HFFc6 (cell line): Measurements from ENCODE around the gene ITPK1. TPM values are rescaled to one million over a fixed set of nuclear protein-coding genes. Genes with fewer than 3 reads are reported as not detected.
A peak's percentile ranks its signal among the peaks of the same experiment; 100 is the strongest.
"Not testable (repeated sequence)": the region's sequence is repeated elsewhere in the genome, so short reads cannot be mapped to it uniquely, and the experiment has no call there.

Experiments used
- DNase-seq: peaks from one replicate; pipeline ENCODE4 v3.0.0-alpha.2; 2018
- H3K27ac Mint-ChIP-seq: 2 replicates; pipeline ENCODE4 v1.8.0; 2020; ENCODE audit warnings: mild to moderate bottlenecking, mixed read lengths
- H3K27me3 Mint-ChIP-seq: 2 replicates; pipeline ENCODE4 v1.8.0; 2021; ENCODE audit warnings: mild to moderate bottlenecking, moderate library complexity, mixed read lengths; ENCODE audit not compliant: insufficient read depth
- H3K36me3 Mint-ChIP-seq: 2 replicates; pipeline ENCODE4 v1.8.0; 2021; ENCODE audit warnings: low read depth, mixed read lengths
- H3K4me1 Mint-ChIP-seq: 2 replicates; pipeline ENCODE4 v1.8.0; 2020; ENCODE audit warnings: low read depth, mixed read lengths
- H3K4me3 Mint-ChIP-seq: 2 replicates; pipeline ENCODE4 v1.8.0; 2020; ENCODE audit warnings: mild to moderate bottlenecking, moderate library complexity, mixed read lengths
- H3K9me3 Mint-ChIP-seq: 2 replicates; pipeline ENCODE4 v1.8.0; 2020; ENCODE audit warnings: mild to moderate bottlenecking, mixed read lengths
- CTCF ChIP-seq: fragments of 200-600 bp; sonication (generic); IDR thresholded peaks from 2 replicates; pipeline ENCODE4 v1.5.0; 2021; ENCODE audit warnings: antibody characterized with exemption, mild to moderate bottlenecking
- total RNA-seq, 6 experiments: library from RNA; stranded (reverse); fragmentation: NEBNext Ultra II Directional; extraction: Animal tissue kit (Norgen Biotek cat#: 25700); gene quantifications; 2 replicates in 1 of 6; 3 replicates in 5 of 6; pipeline ENCODE4 v1.2.3, GENCODE V29; 2021

The ITPK1 gene
- total RNA-seq, 6 experiments from 2014 or later, result 27.3 to 38.1 (median 32.4) TPM

GRCh38 chr14:93133464-93133863, 17.7 kb upstream of the ITPK1 start:
- no peak for TF ChIP-seq CTCF
- DNase-seq, result peak; percentile 44
- Mint-ChIP-seq H3K4me3 (no peak overlapping the region), H3K27ac (no peak overlapping the region), H3K36me3 (no peaks in the 10 kb centered on the region), H3K27me3 (peaks cover 9% of the 10 kb centered on the region), H3K9me3 (no peaks in the 10 kb centered on the region), H3K4me1 (peaks cover 10% of the 10 kb centered on the region; the same call in 1 of the 2 replicates)

- Mint-ChIP-seq H3K36me3 (no peaks in the 10 kb centered on the region), H3K9me3 (no peaks in the 10 kb centered on the region), H3K4me1 (peaks cover 10% of the 10 kb centered on the region; the same call in 1 of the 2 replicates), H3K27ac (no peak overlapping the region), H3K4me3 (no peak overlapping the region), H3K27me3 (peaks cover 16% of the 10 kb centered on the region)
- TF ChIP-seq CTCF, result peak; percentile 76
- peak; percentile 19 for DNase-seq
Observed at GRCh38 chr14:93132472-93133065, 16.8 kb upstream of the ITPK1 start.

GRCh38 chr14:93131257-93131820, 15.6 kb upstream of the ITPK1 start:
- not testable (repeated sequence) for H3K36me3 Mint-ChIP-seq, H3K27ac Mint-ChIP-seq, H3K9me3 Mint-ChIP-seq, H3K4me3 Mint-ChIP-seq, DNase-seq, H3K27me3 Mint-ChIP-seq
- H3K4me1 Mint-ChIP-seq, result peaks cover 10% of the 10 kb centered on the region; the same call in 1 of the 2 replicates

DNA sequence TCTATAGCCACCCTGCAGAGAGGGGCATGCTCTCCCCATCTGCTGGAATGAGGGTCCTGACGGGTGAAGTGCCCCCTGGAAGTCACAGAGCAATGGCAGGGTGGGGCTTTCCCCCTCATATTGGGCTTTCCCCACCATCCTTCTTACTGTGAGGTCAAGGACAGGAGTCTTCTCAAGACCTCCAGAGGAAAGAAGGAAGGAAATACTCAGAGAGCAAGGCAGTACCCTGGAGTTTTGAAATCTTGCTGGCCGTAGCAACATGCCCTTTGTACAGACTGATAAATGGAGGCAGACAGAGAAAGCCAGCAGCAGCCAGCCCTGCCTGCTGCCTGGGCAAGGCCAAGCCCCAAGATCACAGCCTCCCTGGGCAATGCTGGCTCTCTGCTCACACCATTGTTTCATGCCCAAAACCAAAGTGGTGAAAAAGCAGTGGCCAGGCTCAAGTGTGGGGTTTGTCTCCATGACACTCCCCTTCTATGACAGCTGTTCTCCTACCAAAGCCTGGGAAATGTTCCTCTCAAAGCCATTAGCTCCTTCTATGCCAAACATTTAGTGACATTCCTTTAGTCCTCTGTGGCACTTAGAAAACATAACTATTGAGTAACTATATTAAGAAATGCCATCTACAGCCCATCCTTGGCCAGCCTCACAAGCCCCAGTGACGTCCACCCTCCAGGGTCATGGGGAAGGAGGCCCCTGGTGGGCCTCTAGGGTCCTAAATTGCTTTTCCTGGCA, 13.2 kb upstream of the ITPK1 start:
- H3K27me3 Mint-ChIP-seq, result peaks cover 11% of the 10 kb centered on the region
- H3K36me3 Mint-ChIP-seq, result no peaks in the 10 kb centered on the region
- peaks cover 10% of the 10 kb centered on the region; the same call in 1 of the 2 replicates for H3K4me1 Mint-ChIP-seq
- H3K27ac Mint-ChIP-seq, result no peak overlapping the region
- no peak for TF ChIP-seq CTCF
- no peak overlapping the region for H3K4me3 Mint-ChIP-seq
- DNase-seq, result no peak
- H3K9me3 Mint-ChIP-seq, result no peaks in the 10 kb centered on the region

- no peak for DNase-seq
- peaks cover 12% of the 10 kb centered on the region for H3K27me3 Mint-ChIP-seq
- no peak overlapping the region for H3K27ac Mint-ChIP-seq
- H3K4me1 Mint-ChIP-seq, result no peaks in the 10 kb centered on the region
- H3K4me3 Mint-ChIP-seq, result no peak overlapping the region
- no peaks in the 10 kb centered on the region for H3K9me3 Mint-ChIP-seq
- no peaks in the 10 kb centered on the region for H3K36me3 Mint-ChIP-seq
- TF ChIP-seq CTCF, result no peak
Observed at GRCh38 chr14:93126111-93126510, 10.4 kb upstream of the ITPK1 start.

GRCh38 chr14:93122826-93123225, 7.1 kb upstream of the ITPK1 start:
- no peak for TF ChIP-seq CTCF
- peaks cover 8% of the 10 kb centered on the region for H3K27me3 Mint-ChIP-seq
- no peak overlapping the region for H3K27ac Mint-ChIP-seq
- no peak for DNase-seq
- H3K4me3 Mint-ChIP-seq, result no peak overlapping the region
- no peaks in the 10 kb centered on the region for H3K36me3 Mint-ChIP-seq
- no peaks in the 10 kb centered on the region for H3K4me1 Mint-ChIP-seq
- no peaks in the 10 kb centered on the region for H3K9me3 Mint-ChIP-seq
